Thyroid gland (tissue), 4 donors: ENCODE measurements around the gene DHRS7B. TPM values are rescaled to one million over a fixed set of nuclear protein-coding genes. Genes with fewer than 3 reads are reported as not detected.

ENCODE experiments used
- DNase-seq, 2 donors: peaks; one replicate each; pipeline ENCODE4 v3.0.0-alpha.2; 2019
- H3K27ac ChIP-seq, 3 donors: fragments of 200-600 bp; sonication (generic); 1 replicate in 2 of 3; 2 replicates in 1 of 3; pipeline ENCODE4 v1.5.1; 2016 to 2019; ENCODE audit warnings: mild to moderate bottlenecking in 1 of 3, moderate library complexity in 1 of 3
- H3K27me3 ChIP-seq: fragments of 200-600 bp; sonication (generic); one replicate; pipeline ENCODE4 v1.5.1; 2019
- H3K36me3 ChIP-seq, 2 donors: fragments of 200-600 bp; sonication (generic); one replicate each; pipeline ENCODE4 v1.5.1; 2016 to 2019
- H3K4me1 ChIP-seq, 2 donors: fragments of 200-600 bp; sonication (generic); one replicate each; pipeline ENCODE4 v1.5.1; 2017 to 2019
- H3K4me3 ChIP-seq, 3 donors: fragments of 200-600 bp; sonication (generic); replicated peaks in 1 of 3; 1 replicate in 2 of 3; 2 replicates in 1 of 3; pipeline ENCODE4 v1.5.1; 2016; ENCODE audit warnings: mild to moderate bottlenecking in 1 of 3
- H3K9me3 ChIP-seq: fragments of 200-600 bp; sonication (generic); one replicate; pipeline ENCODE4 v1.5.1; 2017
- POLR2A ChIP-seq, 2 donors: fragments of 450-650 bp; IDR thresholded peaks; one replicate each; pipeline ENCODE4 v1.6.1; 2017; ENCODE audit warnings: antibody characterized with exemption in 2 of 2, mild to moderate bottlenecking in 2 of 2, moderate library complexity in 1 of 2
- WGBS, 2 donors: methylation state at CpG; one replicate each; pipeline ENCODE4 v1.1.5; 2017; 5-methylcytosine and 5-hydroxymethylcytosine counted together
- intact Hi-C: fragments of 100-400 bp; cut with DNase I; formaldehyde crosslinking; loops from one replicate; pipeline ENCODE4 v1.15.1; 2023
- total RNA-seq, 4 donors: library from RNA; depleted of rRNA; stranded (reverse); fragments of >200 nt; gene quantifications; one replicate each; pipeline ENCODE4 v1.2.3, GENCODE V29; 2016
- TF ChIP-seq, protein P1 (sequence below), 6 experiments: fragments of 200-600 bp in 3 of 6; fragments of 450-650 bp in 3 of 6; sonication (generic) in 3 of 6; IDR thresholded peaks; one replicate each; pipeline ENCODE4 v1.5.1; 2016 to 2019; ENCODE audit warnings: antibody characterized with exemption in 6 of 6, mild to moderate bottlenecking in 2 of 6, inconsistent platforms in 1 of 6, moderate library complexity in 1 of 6

Gene DHRS7B
- total RNA-seq, 4 donors from 2014 or later = 34.1 to 74.1 (median 57.1) TPM

DNA sequence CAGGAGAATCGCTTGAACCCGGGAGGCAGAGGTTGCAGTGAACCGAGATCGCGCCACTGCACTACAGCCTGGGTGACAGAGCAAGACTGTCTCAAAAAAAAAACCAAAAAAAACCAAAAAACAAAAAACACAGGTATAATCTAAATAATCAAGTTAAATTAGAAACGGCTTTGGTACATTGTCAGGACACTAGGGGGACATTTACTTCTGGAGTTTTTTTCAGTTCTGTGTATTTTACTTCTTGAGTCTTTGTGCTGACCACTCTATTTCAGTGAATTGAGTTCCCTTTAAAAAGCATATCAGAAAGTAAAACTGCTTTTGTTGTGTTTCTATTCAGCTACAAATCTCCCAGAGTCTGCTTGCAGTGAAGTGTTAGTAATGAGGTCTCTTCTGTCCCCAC, 36.3 kb downstream of the DHRS7B start:
- WGBS, 2 donors = 80 to 88% methylated on average over 6 of the region's 6 CpGs
- Histone ChIP-seq H3K9me3 (no peaks in the 10 kb centered on the region), H3K27ac (no peak overlapping the region), H3K36me3 (no peaks in the 10 kb centered on the region), H3K4me3 (no peak overlapping the region), H3K27me3 (no peaks in the 10 kb centered on the region), H3K4me1 (peaks cover 0 to 12% of the 10 kb centered on the region in 2 donors)
- no peak for DNase-seq
- intact Hi-C loops = no loop called here
- no peak for TF ChIP-seq POLR2A (IDR thresholded peaks at IDR 0.05)
- TF ChIP-seq, protein P1, sequence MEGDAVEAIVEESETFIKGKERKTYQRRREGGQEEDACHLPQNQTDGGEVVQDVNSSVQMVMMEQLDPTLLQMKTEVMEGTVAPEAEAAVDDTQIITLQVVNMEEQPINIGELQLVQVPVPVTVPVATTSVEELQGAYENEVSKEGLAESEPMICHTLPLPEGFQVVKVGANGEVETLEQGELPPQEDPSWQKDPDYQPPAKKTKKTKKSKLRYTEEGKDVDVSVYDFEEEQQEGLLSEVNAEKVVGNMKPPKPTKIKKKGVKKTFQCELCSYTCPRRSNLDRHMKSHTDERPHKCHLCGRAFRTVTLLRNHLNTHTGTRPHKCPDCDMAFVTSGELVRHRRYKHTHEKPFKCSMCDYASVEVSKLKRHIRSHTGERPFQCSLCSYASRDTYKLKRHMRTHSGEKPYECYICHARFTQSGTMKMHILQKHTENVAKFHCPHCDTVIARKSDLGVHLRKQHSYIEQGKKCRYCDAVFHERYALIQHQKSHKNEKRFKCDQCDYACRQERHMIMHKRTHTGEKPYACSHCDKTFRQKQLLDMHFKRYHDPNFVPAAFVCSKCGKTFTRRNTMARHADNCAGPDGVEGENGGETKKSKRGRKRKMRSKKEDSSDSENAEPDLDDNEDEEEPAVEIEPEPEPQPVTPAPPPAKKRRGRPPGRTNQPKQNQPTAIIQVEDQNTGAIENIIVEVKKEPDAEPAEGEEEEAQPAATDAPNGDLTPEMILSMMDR (IDR thresholded peaks at IDR 0.05) = no peak

DNA sequence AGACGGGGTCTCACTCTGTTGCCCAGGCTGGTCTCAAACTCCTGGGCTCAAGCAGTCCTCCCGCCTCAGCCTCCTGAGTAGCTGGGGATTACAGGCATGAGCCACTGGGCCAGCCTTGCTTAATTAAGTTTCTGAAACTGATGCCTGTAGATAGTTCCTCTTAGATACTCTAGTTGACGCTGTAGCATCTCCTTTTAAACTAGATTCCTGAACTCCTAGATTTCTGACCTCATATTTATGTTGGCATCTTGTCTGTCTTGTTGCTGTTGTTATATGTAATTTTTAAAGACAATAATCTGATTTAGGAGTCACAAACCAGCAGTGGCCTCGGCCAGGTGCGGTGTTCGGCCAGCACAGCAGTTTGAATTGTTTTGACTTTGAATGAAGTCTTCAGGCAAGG, 37.5 kb downstream of the DHRS7B start:
- Histone ChIP-seq H3K9me3 (no peaks in the 10 kb centered on the region), H3K27ac (no peak overlapping the region), H3K4me3 (no peak overlapping the region), H3K4me1 (peaks cover 0 to 12% of the 10 kb centered on the region in 2 donors), H3K36me3 (no peaks in the 10 kb centered on the region), H3K27me3 (no peaks in the 10 kb centered on the region)
- TF ChIP-seq, protein P1 (IDR thresholded peaks at IDR 0.05) = no peak
- no peak for TF ChIP-seq POLR2A (IDR thresholded peaks at IDR 0.05)
- DNase-seq = no peak
- WGBS, 2 donors = 87 to 90% methylated on average over 6 of the region's 6 CpGs
- intact Hi-C loops = no loop called here

DNA sequence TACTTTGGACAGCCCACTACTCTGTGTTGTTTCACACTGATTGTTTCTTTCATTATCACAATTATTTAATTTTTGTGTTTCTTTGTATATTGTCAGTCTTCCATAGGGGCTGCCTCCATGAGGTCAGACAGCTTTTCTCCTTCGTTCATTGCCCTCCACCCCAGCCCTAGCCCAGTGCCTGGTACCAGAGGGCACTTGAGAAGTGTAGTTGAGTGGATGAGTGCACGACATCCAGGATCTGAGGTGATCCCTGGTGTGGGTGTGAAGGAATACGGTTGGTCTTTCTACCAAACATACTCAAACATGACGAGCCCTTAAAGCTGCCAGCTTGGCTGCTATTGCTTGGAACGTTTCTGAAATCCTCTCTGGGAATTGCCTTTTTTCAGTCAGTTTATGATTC, 37.9 kb downstream of the DHRS7B start:
- intact Hi-C loops = no loop called here
- Histone ChIP-seq H3K27me3 (no peaks in the 10 kb centered on the region), H3K27ac (no peak overlapping the region), H3K4me3 (no peak overlapping the region), H3K9me3 (no peaks in the 10 kb centered on the region), H3K4me1 (peaks cover 0 to 12% of the 10 kb centered on the region in 2 donors), H3K36me3 (no peaks in the 10 kb centered on the region)
- no peak for TF ChIP-seq POLR2A (IDR thresholded peaks at IDR 0.05)
- TF ChIP-seq, protein P1 (IDR thresholded peaks at IDR 0.05) = no peak
- DNase-seq = no peak
- 52 to 69% methylated on average over 5 of the region's 5 CpGs for WGBS, 2 donors

DNA sequence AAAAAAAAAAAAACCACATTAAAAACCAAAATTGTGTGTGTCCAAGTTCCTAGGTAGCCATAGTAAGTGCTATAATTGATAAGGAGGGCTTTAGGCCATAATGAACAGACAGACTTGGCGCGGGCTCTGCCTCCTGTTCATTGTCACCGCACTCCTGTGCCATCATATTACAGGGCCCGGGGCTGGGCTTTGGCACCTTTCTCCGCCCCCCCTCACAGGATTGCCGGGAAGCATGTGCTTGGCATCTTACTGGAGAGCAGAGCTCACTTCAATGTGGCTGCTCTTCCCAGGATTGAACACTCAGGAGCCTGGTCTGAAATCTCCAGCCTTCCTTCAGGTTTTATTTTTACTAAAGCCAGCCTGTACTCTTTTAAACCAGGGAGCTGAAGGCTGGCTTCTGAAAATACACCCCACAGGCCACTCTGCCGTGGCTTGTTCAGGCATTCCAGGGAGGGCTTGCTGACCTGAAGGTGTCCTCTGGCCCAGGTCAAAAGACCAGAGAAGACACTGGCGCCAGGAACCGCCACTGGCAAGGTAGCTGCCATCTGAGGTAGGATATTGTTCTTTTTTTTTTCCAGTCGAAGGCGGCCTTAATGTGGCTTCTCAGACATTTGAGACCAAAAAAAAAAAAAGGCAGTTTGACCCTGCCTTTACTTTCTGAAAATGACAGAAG, 39.3 kb downstream of the DHRS7B start:
- intact Hi-C loops = no loop called here
- no peaks in the 10 kb centered on the region for H3K9me3 ChIP-seq
- no peaks in the 10 kb centered on the region for H3K27me3 ChIP-seq
- H3K4me1 ChIP-seq = peaks cover 0 to 13% of the 10 kb centered on the region in 2 donors
- WGBS, 2 donors = 82 to 87% methylated on average over 11 of the region's 11 CpGs
- H3K4me3 ChIP-seq = no peak overlapping the region
- peak overlapping the region in 1 of 3 donors; percentile 29 for H3K27ac ChIP-seq
- DNase-seq = no peak
- TF ChIP-seq POLR2A (IDR thresholded peaks at IDR 0.05) = no peak
- TF ChIP-seq, protein P1 (IDR thresholded peaks at IDR 0.05) = no peak
- H3K36me3 ChIP-seq = no peaks in the 10 kb centered on the region

DNA sequence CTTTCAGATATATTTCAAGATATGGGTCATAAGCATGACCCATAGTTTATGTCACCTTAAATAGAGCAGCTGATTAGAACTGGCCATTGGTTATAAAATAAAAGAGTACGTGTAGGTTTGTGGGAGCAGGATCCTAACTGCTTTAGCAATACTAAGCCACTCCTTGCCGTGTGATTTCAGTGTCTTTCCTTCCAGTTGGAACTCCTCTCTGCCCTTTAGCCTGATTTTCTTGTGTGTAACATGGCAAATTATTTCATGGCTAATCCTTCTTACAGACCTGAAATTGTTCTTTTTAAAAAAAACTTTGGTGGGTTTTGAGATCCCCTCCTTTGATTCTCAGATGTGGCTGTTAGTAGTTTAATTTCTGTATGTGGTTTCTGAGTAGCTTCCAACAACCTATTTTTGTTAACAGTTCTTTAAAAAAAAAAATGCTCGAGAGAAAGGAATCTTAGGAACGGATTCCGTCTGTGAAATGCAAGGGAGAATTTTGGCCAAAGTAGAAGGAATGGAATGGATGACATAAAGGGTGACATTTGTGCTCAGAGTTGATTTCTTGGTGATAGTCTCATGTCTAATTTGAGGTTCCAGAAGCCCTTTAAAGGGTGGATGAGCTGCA, 39.9 kb downstream of the DHRS7B start:
- WGBS, 2 donors = 72 to 78% methylated on average over 5 of the region's 5 CpGs
- Histone ChIP-seq H3K4me1 (peaks cover 0 to 15% of the 10 kb centered on the region in 2 donors), H3K9me3 (no peaks in the 10 kb centered on the region), H3K4me3 (no peak overlapping the region), H3K27me3 (no peaks in the 10 kb centered on the region), H3K36me3 (no peaks in the 10 kb centered on the region), H3K27ac (peak overlapping the region in 1 of 3 donors; percentile 29)
- no peak for DNase-seq
- intact Hi-C loops = no loop called here
- no peak for TF ChIP-seq POLR2A (IDR thresholded peaks at IDR 0.05)
- TF ChIP-seq, protein P1 (IDR thresholded peaks at IDR 0.05) = no peak
